Sigmoid colon (tissue), 4 donors: Measurements from ENCODE around the gene LTC4S.

Experiments used
- CTCF ChIP-seq, 4 experiments: fragments of 450-650 bp in 3 of 4; fragments of 200-600 bp in 1 of 4; IDR thresholded peaks; one replicate each; pipeline ENCODE4 v1.5.1; 2016 to 2019; ENCODE audit warnings: antibody characterized with exemption in 4 of 4, mild to moderate bottlenecking in 3 of 4, moderate library complexity in 2 of 4
- EP300 ChIP-seq, 4 donors: sonication (generic); formaldehyde crosslinking; IDR thresholded peaks; one replicate each; pipeline ENCODE4 v1.6.1; 2017; ENCODE audit warnings: antibody characterized with exemption in 4 of 4

GRCh38 chr5:179833056-179833708 is 39.4 kb downstream of the LTC4S start:
- TF ChIP-seq CTCF (IDR thresholded peaks at IDR 0.05), result no peak
- no peak for TF ChIP-seq EP300 (IDR thresholded peaks at IDR 0.05)
